Kidney tubule cell (primary cell): ENCODE data around the gene CCDC57.
"Not testable (repeated sequence)": the region's sequence is repeated elsewhere in the genome, so short reads cannot be mapped to it uniquely, and the experiment has no call there.

ENCODE experiments used
- DNase-seq: peaks from one replicate; pipeline ENCODE4 v3.0.0-alpha.2; 2018; ENCODE audit warnings: low spot score

The CCDC57 gene

GRCh38 chr17:82212331-82213250 is at the start of gene CCDC57:
Gene CCDC57, minus strand, starts transcription at chr17:82212842. Its CDS starts 10,898 bp downstream, at chr17:82201944.
- DNase-seq, result peak; percentile 86

DNA sequence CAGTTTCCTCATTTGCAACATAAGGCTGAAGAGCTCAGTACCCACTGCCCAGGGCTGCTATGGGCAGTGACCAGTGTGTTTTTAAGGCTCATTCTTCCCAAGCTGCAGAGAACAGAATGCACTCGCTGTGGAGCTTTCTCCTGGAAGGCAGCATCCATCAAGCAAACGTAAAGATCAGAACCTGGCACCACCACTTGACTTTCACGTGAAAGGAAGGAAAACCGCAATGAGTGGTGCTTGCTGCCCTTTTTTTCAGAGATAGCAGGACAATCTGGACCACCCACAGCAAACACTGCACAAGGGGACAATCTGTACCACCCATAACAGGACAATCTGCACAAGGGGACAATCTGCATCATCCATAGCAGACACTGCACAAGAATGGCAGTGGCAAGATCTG is 49.7 kb upstream of the CCDC57 start:
- no peak for DNase-seq

DNA sequence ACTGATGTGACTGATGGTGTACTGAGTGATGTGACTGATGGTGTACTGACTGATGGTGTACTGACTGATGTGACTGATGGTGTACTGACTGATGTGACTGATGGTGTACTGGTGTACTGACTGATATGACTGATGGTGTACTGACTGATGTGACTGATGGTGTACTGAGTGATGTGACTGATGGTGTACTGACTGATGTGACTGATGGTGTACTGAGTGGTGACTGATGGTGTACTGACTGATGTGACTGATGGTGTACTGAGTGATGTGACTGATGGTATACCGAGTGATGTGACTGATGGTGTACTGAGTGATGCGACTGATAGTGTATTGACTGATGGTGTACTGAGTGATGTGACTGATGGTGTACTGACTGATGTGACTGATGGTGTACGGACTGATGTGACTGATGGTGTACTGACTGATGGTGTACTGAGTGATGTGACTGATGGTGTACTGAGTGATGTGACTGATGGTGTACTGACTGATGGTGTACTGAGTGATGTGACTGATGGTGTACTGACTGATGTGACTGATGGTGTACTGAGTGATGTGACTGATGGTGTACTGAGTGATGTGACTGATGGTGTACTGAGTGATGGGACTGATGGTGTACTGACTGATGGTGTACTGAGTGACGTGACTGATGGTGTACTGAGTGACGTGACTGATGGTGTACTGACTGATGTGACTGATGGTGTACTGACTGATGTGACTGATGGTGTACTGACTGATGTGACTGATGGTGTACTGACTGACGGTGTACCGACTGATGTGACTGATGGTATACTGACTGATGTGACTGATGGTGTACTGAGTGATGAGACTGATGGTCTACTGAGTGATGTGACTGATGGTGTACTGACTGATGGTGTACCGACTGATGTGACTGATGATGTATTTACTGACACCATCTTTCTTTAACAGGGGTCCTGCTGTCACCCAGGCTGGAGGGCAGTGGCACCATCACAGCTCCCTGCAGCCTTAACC is 47.6 kb upstream of the CCDC57 start:
- DNase-seq, result not testable (repeated sequence)

DNA sequence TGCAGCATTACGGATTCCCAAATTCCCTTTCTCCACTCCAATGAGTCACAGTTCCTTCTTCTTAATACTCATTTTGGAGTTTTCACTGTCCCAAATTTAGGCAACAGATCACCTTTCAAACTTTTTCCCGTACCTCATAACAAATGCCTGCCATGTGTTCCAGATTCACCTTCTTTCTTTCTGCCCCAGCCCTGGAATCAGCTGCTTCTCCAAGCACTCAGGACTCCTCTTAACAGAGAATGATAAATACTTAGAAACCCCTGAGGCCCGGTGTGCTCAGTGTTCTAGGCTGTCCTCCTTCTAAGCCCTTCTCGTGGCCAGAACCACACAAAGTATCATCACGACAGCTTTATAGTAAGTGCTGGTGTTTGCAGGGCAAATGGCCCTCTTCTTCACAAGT is 45.9 kb upstream of the CCDC57 start:
- DNase-seq, result no peak

DNA sequence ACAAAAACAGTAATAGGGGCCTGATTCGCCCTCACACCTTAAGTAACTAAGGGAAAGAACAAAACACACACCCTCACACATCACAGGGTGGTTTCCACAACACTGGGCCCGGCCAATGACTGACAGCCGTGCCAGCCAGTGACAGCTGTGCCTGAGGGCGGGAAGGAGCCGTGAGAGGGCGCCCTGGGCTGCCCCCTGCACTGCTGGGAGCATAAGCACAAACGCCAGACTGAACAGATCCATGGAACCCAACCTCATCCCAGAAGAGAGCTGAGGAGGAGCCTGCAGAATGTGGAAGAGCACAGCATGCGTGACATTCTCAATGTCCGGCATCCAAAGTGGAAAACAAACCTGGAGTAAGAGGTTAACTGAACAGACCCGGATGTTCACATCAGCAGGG is 44.8 kb upstream of the CCDC57 start:
- peak; percentile 58 for DNase-seq

DNA sequence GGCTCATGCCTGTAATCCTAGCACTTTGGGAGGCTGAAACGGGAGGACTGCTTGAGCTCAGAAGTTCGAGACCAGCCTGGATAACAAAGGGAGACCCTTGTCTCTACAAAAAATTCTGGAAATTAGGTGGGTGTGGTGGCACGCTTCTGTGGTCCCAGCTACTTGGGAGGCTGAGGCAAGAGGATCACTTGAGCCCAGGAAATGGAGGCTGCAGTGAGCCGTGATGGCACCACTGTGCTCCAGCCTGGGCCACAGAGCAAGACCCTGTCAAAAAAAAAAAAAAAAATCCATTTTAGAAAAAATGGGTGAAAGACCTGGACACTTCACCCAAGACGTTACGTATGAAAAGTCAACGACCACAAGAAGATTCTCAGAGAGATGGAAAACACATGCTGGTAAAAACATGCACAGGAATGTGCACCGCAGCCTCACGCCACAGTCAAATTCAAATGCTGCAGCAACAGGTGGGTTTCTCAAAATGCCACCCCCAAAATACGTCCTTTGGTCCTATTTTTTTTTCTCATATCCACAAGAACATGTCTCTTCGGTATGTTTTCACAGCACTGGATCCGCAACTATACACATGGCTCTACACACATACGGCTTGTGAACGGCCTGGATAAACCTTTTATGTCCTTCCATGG is 43.7 kb upstream of the CCDC57 start:
- DNase-seq, result no peak

GRCh38 chr17:82255402-82255972 is 42.8 kb upstream of the CCDC57 start:
- no peak for DNase-seq

- DNase-seq, result not testable (repeated sequence)
These were observed 42.1 kb upstream of the CCDC57 start for GRCh38 chr17:82254746-82255145.

GRCh38 chr17:82254096-82254495 is 41.5 kb upstream of the CCDC57 start:
- DNase-seq, result not testable (repeated sequence)

DNA sequence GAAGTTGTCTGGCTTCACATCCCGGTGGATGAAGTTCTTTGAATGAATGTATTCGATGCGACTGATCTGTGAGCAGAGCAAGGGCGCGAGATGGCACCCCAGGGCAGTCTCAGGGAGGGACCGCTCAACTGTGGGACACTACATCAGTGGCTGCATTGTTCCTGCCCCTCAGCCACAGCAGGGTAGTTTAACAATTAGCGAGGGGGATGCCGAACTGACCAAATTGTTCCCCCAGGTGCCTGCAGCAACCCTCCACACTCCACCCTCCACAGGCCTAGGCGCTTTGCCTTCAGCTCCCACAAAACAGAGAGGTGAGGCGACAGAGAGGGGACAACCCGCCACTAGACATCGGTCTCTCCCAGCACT is 40.5 kb upstream of the CCDC57 start:
- DNase-seq, result no peak

- DNase-seq, result no peak
These were observed 40.0 kb upstream of the CCDC57 start for GRCh38 chr17:82252511-82253178.

GRCh38 chr17:82250868-82251500 is 38.3 kb upstream of the CCDC57 start:
- DNase-seq, result no peak

- no peak for DNase-seq
These were observed 37.4 kb upstream of the CCDC57 start for GRCh38 chr17:82249896-82250581.

DNA sequence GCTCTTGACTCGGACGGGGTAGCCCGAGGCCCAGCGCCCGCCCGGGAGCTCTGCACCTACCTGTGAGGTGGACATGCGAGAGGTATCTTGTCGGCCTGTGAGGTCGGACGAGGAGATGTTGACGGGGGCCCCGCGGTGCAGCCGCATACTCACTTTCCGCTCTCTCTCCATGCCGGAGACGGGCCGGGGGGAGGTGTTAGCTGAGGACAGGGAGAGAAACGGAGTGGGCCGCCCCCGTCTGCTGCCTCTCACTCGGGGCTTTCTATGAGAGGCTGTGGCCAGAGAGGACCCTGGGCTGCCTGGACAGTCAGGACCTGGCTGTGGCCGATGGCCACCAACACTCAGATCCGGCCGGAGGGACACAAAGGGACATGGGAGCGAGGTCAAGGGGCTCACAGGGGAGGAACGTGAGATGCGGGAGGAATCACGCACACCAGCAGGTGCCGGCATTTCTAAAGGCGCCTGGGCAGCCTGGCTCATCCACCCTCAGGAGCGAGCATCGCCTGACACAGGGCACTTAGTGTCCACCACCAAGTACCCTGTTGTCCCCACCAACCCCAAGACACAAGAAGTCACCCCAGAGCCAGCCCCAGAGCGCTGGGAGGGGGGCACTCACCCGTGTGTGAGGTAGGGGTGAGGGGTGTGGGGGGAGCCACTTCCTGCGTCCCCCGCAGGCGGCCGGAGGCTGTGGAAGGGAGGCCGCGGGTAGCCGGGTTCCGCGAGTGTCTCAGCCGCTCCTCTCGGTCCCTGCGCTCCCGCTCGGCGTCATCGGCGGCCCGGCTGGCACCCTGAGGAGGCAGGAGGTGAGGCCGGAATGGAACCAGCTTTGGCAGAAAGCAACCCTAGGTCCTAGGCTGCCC is 36.4 kb upstream of the CCDC57 start:
- no peak for DNase-seq

- DNase-seq, result no peak
These were observed 35.4 kb upstream of the CCDC57 start for GRCh38 chr17:82247856-82248671.

DNA sequence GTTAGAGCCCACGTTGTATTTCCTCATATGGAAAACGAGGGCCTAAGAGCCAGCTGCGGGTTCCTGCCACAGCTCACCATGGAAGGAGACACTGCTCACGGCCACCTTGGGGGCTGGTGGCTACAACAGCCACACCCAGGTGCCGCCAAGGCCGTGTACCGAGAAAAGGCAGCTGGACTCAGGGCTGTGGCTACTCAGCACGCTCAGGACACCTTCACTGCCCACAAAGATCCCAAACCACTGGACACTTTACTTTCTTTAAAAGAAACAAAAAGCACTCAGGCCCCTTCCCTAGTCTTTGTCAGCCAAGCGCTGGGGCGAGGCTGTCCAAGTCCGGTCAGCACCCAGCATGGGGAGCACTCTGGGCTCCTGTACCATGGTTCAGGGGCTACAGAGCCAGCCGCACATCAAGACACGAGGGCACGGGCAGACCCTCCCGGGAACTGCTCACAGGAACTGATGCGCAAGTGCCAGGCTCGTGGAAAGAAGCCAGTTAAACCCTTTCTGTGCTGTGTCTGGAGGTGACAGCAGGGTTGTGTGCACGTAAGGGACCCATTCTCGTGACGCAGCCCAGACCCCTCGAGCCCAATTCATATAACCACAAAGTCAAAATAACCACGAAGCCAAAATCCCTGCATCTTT is 34.7 kb upstream of the CCDC57 start:
- no peak for DNase-seq

DNA sequence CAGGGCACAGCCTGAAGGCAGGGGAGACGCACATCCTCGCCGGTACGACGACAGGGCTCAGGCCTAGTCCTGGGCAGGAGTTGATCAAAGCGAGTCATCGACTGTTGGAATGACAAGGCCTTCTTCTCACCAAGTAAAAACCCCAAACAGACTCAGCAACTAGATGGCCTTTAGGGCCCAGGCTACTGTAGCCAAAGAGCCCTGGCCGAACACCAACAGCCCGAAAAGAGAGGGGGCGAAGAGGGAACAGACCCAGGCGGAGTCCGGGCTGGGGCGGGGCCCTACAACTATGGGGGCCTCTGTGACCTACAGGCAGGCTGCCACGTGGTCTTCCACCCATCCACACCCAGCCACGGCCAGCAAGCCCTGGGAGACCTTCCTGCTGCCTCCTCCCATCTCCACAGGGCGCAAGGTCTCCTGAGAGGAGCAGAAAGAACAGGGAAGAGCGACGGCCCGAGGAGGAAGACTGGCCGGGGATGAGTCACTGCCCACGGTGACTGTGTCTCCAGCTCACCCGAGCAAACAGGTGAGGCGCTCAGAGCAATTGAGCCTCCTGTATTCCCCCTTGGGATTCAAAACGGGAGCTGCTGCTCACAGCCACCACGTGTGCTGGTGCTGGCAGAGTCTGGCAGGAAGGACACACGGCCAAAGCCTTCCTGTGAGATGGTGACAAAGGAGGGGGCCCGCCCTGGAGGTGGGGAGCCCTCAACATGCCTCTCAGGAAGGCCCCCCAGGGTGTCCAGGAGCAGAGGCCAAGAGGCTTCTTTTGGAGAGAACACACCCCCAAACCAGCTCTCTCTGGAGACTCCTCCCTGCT is 33.9 kb upstream of the CCDC57 start:
- DNase-seq, result peak; percentile 95
